Keratinocyte (primary cell): Measurements from ENCODE around the gene HOXD4. TPM values are rescaled to one million over a fixed set of nuclear protein-coding genes. Genes with fewer than 3 reads are reported as not detected.

Source experiments
- DNase-seq: peaks from one replicate; pipeline ENCODE4 v3.0.0-alpha.2; 2011; ENCODE audit warnings: low read depth, missing footprints, low spot score
- FAIRE-seq: peaks from 2 replicates; lab custom pipeline; 2011; peaks lifted over from hg19 to GRCh38; lab: Jason Lieb, UNC
- H2AFZ ChIP-seq: 2 replicates; pipeline ENCODE4 v1.6.0; 2012; ENCODE audit warnings: low read length, control low read depth, inconsistent platforms; ENCODE audit not compliant: control insufficient read depth
- H3K27ac ChIP-seq: 2 replicates; pipeline ENCODE4 v1.5.1; 2011; ENCODE audit warnings: low read length; ENCODE audit not compliant: control insufficient read depth, insufficient read depth
- H3K27me3 ChIP-seq: 3 replicates; pipeline ENCODE4 v1.6.0; 2011; ENCODE audit warnings: low read length; ENCODE audit not compliant: control insufficient read depth, insufficient read depth; ENCODE audit errors: extremely low read depth
- H3K36me3 ChIP-seq, 2 experiments: 2 replicates in 1 of 2; 3 replicates in 1 of 2; pipeline ENCODE4 v1.5.1; 2011; ENCODE audit warnings: low read length in 2 of 2, mild to moderate bottlenecking in 1 of 2; ENCODE audit not compliant: control insufficient read depth in 2 of 2, insufficient read depth in 2 of 2; ENCODE audit errors: extremely low read depth in 1 of 2
- H3K4me1 ChIP-seq: 3 replicates; pipeline ENCODE4 v1.5.1; 2011; ENCODE audit warnings: low read length; ENCODE audit not compliant: control insufficient read depth, insufficient read depth; ENCODE audit errors: extremely low read depth
- H3K4me2 ChIP-seq: 3 replicates; pipeline ENCODE4 v1.6.0; 2011; ENCODE audit warnings: low read depth, low read length; ENCODE audit not compliant: control insufficient read depth, insufficient read depth; ENCODE audit errors: extremely low read depth
- H3K4me3 ChIP-seq, 3 experiments: fragments of 200-600 bp in 1 of 3; sonication (generic) in 1 of 3; 2 replicates in 2 of 3; 3 replicates in 1 of 3; pipeline ENCODE4 v1.5.1; 2011 to 2016; ENCODE audit warnings: low read length in 3 of 3, mild to moderate bottlenecking in 3 of 3, control low read depth in 2 of 3, inconsistent platforms in 1 of 3, low read depth in 1 of 3, mixed read lengths in 1 of 3, mixed run types in 1 of 3, moderate library complexity in 1 of 3; ENCODE audit not compliant: control insufficient read depth in 2 of 3, insufficient read depth in 2 of 3; ENCODE audit errors: extremely low read depth in 1 of 3
- H3K79me2 ChIP-seq: 2 replicates; pipeline ENCODE4 v1.6.0; 2012; ENCODE audit warnings: low read length; ENCODE audit not compliant: control insufficient read depth, insufficient read depth
- H3K9ac ChIP-seq: 3 replicates; pipeline ENCODE4 v1.6.0; 2011; ENCODE audit warnings: low read length; ENCODE audit not compliant: control insufficient read depth, insufficient read depth; ENCODE audit errors: extremely low read depth
- H3K9me1 ChIP-seq: 3 replicates; pipeline ENCODE4 v1.6.0; 2011; ENCODE audit warnings: low read length; ENCODE audit not compliant: control insufficient read depth, insufficient read depth; ENCODE audit errors: extremely low read depth
- H3K9me3 ChIP-seq: 2 replicates; pipeline ENCODE4 v1.5.1; 2012; ENCODE audit warnings: low read depth, low read length; ENCODE audit not compliant: control insufficient read depth
- H4K20me1 ChIP-seq: 3 replicates; pipeline ENCODE4 v1.6.0; 2011; ENCODE audit warnings: low read length; ENCODE audit not compliant: control insufficient read depth, insufficient read depth; ENCODE audit errors: extremely low read depth
- CTCF ChIP-seq, 3 experiments: IDR thresholded peaks in 1 of 3; conservative IDR thresholded peaks in 1 of 3; optimal IDR thresholded peaks in 1 of 3; 2 replicates in 2 of 3; 3 replicates in 1 of 3; pipeline versions ENCODE3 to v1.5.1; 2011; ENCODE audit warnings: low read length in 3 of 3, mild to moderate bottlenecking in 3 of 3, moderate library complexity in 2 of 3, control low read depth in 1 of 3, inconsistent platforms in 1 of 3; ENCODE audit not compliant: insufficient read depth in 2 of 3; ENCODE audit errors: extremely low read depth in 1 of 3
- EZH2 ChIP-seq: IDR thresholded peaks from one replicate; pipeline ENCODE4 v1.6.1; 2012; ENCODE audit warnings: inconsistent platforms, mild to moderate bottlenecking, low read length, moderate library complexity
- dilution Hi-C: fragments of 300-500 bp; cut with MboI; formaldehyde crosslinking; loops from one replicate; pipeline ENCODE4 v1.7.0; 2020; ENCODE audit warnings: low sequenced_read_pairs; ENCODE audit not compliant: extremely low pct_ligation_motif_present
- polyA plus RNA-seq, 5 experiments: library from polyadenylated mRNA; depleted of rRNA in 3 of 5; stranded (reverse) in 3 of 5; stranded (forward) in 1 of 5; unstranded in 1 of 5; fragments of >200 nt; gene quantifications; 1 replicate in 1 of 5; 2 replicates in 3 of 5; 3 replicates in 1 of 5; pipeline versions ENCODE4 v1.2.1 to v1.2.3, GENCODE V29; 2011 to 2012; ENCODE audit warnings: missing spikeins in 2 of 5, low read depth in 1 of 5, low replicate concordance in 1 of 5

Gene HOXD4
- polyA plus RNA-seq, 1 donor (not counting 4 experiments of a cell fraction or from before 2014, with no cell fraction given) = not detected

- peaks cover 75% of the 10 kb centered on the region for H3K27me3 ChIP-seq
- H4K20me1 ChIP-seq = peaks cover 2% of the 10 kb centered on the region
- no peak overlapping the region for H2AFZ ChIP-seq
- no peaks in the 10 kb centered on the region for H3K9me3 ChIP-seq
- TF ChIP-seq EZH2 = no peak
- no peak for TF ChIP-seq CTCF (optimal IDR thresholded peaks at IDR 0.05 in 1 of 3, IDR thresholded peaks at IDR 0.05 in 1 of 3, conservative IDR thresholded peaks at IDR 0.05 in 1 of 3; ENCODE audit: extremely low read depth in 1 of 3, insufficient read depth in 2 of 3, low read length in 3 of 3)
- DNase-seq (no peak), FAIRE-seq (no peak)
- peak overlapping the region in 2 of 3 experiments; percentile 22 to 28 for H3K4me3 ChIP-seq
- dilution Hi-C loops = no loop called here
- H3K36me3 ChIP-seq = no peaks in the 10 kb centered on the region
- peak overlapping the region; percentile 54 for H3K4me2 ChIP-seq
- H3K27ac ChIP-seq = no peak overlapping the region
- H3K9ac ChIP-seq = no peak overlapping the region
- no peaks in the 10 kb centered on the region for H3K9me1 ChIP-seq
- H3K79me2 ChIP-seq = no peaks in the 10 kb centered on the region
- H3K4me1 ChIP-seq = peaks cover 4% of the 10 kb centered on the region
Observed at GRCh38 chr2:176177580-176178037, 26.3 kb downstream of the HOXD4 start.

GRCh38 chr2:176178038-176178756, 26.8 kb downstream of the HOXD4 start:
- H3K36me3 ChIP-seq = no peaks in the 10 kb centered on the region
- no peak for FAIRE-seq
- peak overlapping the region; percentile 54 for H3K4me2 ChIP-seq
- H3K9ac ChIP-seq = no peak overlapping the region
- dilution Hi-C loops = no loop called here
- H3K4me1 ChIP-seq = peaks cover 4% of the 10 kb centered on the region
- H3K27me3 ChIP-seq = peaks cover 69% of the 10 kb centered on the region
- H3K9me1 ChIP-seq = no peaks in the 10 kb centered on the region
- DNase-seq = peak; percentile 5
- H3K27ac ChIP-seq = no peak overlapping the region
- H3K79me2 ChIP-seq = no peaks in the 10 kb centered on the region
- no peak for TF ChIP-seq CTCF (optimal IDR thresholded peaks at IDR 0.05 in 1 of 3, IDR thresholded peaks at IDR 0.05 in 1 of 3, conservative IDR thresholded peaks at IDR 0.05 in 1 of 3; ENCODE audit: extremely low read depth in 1 of 3, insufficient read depth in 2 of 3, low read length in 3 of 3)
- no peak for TF ChIP-seq EZH2
- H3K9me3 ChIP-seq = no peaks in the 10 kb centered on the region
- H4K20me1 ChIP-seq = peaks cover 2% of the 10 kb centered on the region
- H2AFZ ChIP-seq = no peak overlapping the region
- peak overlapping the region; percentile 22 to 54 (median 28) for H3K4me3 ChIP-seq
